Lower leg skin (tissue), 3 donors: ENCODE measurements around the gene COL18A1.

Experiments
- CTCF ChIP-seq, 3 donors: fragments of 450-650 bp; IDR thresholded peaks; one replicate each; pipeline ENCODE4 v1.5.1; 2016; ENCODE audit warnings: antibody characterized with exemption in 3 of 3, mild to moderate bottlenecking in 3 of 3, moderate library complexity in 2 of 3
- POLR2A ChIP-seq, 2 donors: fragments of 450-650 bp; IDR thresholded peaks; one replicate each; pipeline ENCODE4 v1.6.1; 2016 to 2017; ENCODE audit warnings: antibody characterized with exemption in 2 of 2, mild to moderate bottlenecking in 1 of 2, moderate library complexity in 1 of 2

DNA sequence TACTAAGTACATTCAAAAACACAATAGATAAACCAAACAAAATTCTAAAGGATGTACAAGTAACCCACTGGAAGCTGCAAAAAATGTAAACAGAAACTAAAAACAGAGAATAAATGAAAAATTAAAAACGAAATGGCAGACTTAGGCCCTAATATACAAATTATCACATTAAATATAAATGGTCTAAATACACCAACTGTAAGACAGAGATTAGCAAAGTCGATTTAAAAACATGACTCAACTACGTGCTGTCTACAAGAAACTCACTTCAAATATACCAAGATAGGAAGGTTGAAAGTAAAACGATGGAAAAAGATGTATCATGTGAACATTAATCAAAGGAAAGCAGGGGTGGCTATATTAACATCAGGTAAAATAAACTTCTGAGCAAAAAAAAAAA, 114.2 kb downstream of the COL18A1 start:
- TF ChIP-seq CTCF (IDR thresholded peaks at IDR 0.05) (no peak), POLR2A (IDR thresholded peaks at IDR 0.05) (no peak)
